IPS-15b (cell line): ENCODE results near the gene ARHGAP23.
"Not testable (repeated sequence)": the region's sequence is repeated elsewhere in the genome, so short reads cannot be mapped to it uniquely, and the experiment has no call there.

Source experiments
- H3K27me3 ChIP-seq: one replicate; pipeline ENCODE4 v1.6.1; 2013; ENCODE audit warnings: low read length; ENCODE audit not compliant: control insufficient read depth, insufficient read depth
- H3K36me3 ChIP-seq: one replicate; pipeline ENCODE4 v1.6.1; 2013; ENCODE audit warnings: low read length; ENCODE audit not compliant: control insufficient read depth, insufficient read depth
- H3K4me1 ChIP-seq: one replicate; pipeline ENCODE4 v1.6.1; 2013; ENCODE audit warnings: mild to moderate bottlenecking, low read length; ENCODE audit not compliant: control insufficient read depth, insufficient read depth
- H3K4me3 ChIP-seq: one replicate; pipeline ENCODE4 v1.5.1; 2013; ENCODE audit warnings: low read depth, low read length
- H3K9ac ChIP-seq: one replicate; pipeline ENCODE4 v1.6.1; 2013; ENCODE audit warnings: low read depth, mild to moderate bottlenecking, low read length
- H3K9me3 ChIP-seq: one replicate; pipeline ENCODE4 v1.6.1; 2013; ENCODE audit warnings: mild to moderate bottlenecking, low read length; ENCODE audit not compliant: control insufficient read depth, insufficient read depth

Gene ARHGAP23

DNA sequence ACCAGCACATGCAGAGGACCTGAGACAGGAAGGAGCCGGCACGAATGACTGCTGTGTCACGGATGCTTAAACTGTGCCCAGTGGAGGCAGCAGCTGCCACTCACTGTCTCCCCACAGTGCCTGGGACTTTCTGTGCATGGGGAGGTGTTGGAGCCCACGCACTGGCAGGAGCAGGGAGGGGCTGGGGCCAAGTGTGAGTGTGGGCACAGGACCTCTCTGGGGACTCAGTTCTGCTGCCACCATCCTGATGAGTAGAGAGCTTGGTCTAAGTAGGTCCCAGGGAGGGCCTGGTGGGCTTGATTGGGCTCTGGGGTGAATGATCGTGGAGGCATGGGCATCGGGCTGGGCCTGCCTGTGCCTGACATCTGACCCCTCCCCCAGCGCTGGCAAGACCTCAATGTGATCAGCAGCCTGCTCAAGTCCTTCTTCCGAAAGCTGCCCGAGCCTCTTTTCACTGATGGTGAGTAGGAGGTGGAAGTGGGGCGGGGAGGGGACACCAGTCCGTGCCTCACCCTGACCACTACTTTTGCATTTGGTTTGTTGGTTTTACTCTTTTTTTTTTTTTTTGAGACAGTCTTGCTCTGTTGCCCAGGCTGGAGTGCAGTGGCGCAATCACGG, 57.5 kb downstream of the ARHGAP23 start:
- H3K4me3 ChIP-seq, H3K9me3 ChIP-seq, H3K27me3 ChIP-seq, H3K9ac ChIP-seq, H3K36me3 ChIP-seq, H3K4me1 ChIP-seq: not testable (repeated sequence)

DNA sequence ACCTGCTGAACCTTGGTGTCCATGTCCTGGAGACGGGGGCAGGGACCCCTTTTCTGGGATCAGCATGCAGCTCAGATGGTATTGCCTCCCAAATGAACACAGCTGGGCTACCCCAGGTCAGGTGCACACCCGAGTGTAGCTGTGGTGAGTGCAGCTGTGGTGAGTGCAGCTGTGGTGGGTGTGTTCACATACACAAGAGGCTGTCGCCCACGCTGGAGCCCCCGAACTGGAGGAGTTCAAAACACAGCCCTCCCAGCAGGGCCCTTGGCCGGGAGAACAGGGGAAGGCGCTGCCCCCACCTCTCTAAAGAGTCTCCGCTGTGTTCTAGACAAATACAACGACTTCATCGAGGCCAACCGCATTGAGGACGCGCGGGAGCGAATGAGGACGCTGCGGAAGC, 61.5 kb downstream of the ARHGAP23 start:
- not testable (repeated sequence) for H3K4me3 ChIP-seq, H3K9ac ChIP-seq, H3K27me3 ChIP-seq, H3K4me1 ChIP-seq, H3K9me3 ChIP-seq
- H3K36me3 ChIP-seq: peaks cover 16% of the 10 kb centered on the region

DNA sequence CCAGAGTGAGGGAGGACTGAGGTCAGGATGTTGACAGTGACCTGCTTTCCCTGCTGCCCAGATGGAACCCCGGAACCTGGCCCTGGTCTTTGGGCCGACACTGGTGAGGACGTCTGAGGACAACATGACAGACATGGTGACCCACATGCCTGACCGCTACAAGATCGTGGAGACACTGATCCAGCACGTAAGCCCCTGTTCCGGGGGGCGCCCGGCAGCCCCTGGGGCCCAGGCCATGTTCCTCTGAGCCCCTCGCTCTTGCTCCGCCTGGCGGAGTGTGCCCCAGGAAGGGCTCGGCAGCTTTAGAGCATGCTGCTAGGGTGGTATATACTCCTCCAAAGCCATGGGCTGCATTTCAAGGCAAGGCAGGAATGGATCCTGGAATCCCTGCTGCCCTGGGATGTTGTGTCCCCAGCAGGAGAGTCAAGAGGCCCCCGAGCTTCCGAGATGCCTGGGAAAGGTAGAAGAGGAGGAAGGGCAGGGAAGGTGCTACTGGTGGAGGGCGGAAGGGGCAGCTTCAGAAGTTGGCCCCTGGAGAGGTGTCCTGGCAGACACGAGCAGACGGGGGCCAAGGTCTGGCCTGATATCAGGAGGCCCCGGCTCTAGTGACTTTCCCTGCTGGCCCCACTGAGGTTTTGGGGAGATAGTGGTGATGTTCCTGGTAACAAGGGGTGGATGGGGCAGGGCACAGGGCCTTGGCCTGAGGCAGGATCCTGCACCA, 63.2 kb downstream of the ARHGAP23 start:
- H3K4me3 ChIP-seq, H3K4me1 ChIP-seq, H3K9me3 ChIP-seq, H3K27me3 ChIP-seq, H3K9ac ChIP-seq: not testable (repeated sequence)
- H3K36me3 ChIP-seq: peaks cover 16% of the 10 kb centered on the region

DNA sequence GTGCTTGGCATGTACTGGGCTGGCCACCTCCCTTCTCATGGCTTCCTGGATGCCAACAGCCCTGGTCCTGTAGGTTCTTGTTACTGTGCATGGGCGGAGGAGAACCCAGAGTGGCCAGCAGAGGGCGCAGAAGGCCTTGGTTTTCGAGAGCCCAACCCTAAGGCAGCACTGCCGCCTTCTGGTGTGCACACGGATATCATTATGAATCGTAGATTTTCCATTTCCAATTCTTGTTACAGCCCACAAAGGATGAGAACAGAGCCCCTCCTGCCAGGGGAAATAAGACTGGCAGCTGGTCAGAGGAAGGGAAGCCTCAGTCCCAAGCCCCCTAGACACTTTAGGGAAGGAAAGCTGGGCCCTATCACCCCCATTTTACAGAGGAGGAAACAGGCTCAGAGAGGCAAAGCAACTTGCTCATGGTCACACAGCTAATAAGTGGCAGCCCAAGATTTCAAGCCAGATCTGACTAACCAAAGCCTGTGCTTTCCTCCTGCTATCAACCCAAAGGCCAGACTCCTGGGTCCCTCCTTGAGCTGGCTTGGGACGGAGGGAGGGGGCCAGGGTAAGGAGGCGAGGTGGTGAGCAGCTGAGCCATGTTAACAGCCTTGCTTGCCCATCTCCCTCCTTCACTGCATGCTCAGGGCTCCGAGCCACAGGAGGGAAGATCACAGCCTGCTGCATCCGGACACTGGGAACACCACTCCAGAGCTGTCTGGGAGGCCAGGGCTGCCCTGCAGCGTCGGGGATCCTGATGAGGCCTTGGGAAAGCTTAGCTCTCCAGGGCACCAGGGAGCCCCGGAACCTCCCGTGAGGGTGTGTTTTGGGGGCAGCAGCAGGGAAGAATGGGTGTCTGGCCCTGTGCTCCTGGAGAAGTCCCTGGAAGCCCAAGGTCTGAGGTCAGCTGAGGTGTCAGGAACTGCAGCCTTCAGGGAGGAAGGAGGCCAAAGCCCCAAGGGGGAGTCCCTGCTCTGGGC, 64.1 kb downstream of the ARHGAP23 start:
- not testable (repeated sequence) for H3K4me3 ChIP-seq, H3K4me1 ChIP-seq, H3K9ac ChIP-seq, H3K27me3 ChIP-seq, H3K9me3 ChIP-seq
- H3K36me3 ChIP-seq: peaks cover 16% of the 10 kb centered on the region

DNA sequence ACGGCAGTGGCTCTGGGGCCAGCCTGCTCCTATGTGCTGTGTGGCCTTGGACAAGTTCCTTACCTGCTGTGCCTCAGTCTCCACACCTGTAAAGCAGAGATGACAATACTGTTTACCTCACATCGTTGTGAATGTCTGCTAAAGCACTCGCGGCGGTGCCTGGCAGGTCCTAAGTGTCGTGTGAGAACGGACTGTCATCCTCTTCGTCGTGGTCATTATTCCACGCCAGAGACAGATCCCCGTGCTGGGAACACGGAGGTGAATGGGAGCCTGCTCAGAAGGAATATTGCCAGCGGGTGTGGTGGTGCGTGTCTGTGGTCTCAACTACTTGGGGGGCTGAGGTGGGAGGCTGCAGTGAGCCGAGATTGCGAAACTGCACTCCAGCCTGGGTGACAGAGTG, 65.9 kb downstream of the ARHGAP23 start:
- H3K9me3 ChIP-seq, H3K4me3 ChIP-seq, H3K9ac ChIP-seq, H3K4me1 ChIP-seq, H3K27me3 ChIP-seq: not testable (repeated sequence)
- H3K36me3 ChIP-seq: peaks cover 20% of the 10 kb centered on the region

DNA sequence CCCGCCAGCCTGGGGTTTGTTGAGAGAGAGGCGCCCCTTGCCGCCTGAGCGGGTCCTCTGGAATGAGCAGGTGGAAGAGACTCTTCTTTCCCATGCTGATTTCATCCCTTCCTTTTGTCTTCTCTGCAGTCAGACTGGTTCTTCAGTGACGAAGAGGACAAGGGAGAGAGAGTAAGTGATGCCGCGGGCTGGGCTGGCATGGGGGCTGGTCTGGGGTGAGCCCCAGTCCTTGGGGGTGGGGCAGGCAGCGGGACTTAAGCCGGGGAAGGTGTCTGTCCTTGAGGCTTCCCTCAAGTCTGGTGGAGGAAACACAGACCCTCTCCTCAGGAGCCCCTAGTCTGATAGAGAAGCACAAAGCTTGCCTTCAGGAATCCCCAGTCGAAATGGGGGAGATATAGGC, 69.4 kb downstream of the ARHGAP23 start:
- H3K4me3 ChIP-seq, H3K9ac ChIP-seq, H3K27me3 ChIP-seq, H3K4me1 ChIP-seq, H3K9me3 ChIP-seq: not testable (repeated sequence)
- peaks cover 11% of the 10 kb centered on the region for H3K36me3 ChIP-seq

DNA sequence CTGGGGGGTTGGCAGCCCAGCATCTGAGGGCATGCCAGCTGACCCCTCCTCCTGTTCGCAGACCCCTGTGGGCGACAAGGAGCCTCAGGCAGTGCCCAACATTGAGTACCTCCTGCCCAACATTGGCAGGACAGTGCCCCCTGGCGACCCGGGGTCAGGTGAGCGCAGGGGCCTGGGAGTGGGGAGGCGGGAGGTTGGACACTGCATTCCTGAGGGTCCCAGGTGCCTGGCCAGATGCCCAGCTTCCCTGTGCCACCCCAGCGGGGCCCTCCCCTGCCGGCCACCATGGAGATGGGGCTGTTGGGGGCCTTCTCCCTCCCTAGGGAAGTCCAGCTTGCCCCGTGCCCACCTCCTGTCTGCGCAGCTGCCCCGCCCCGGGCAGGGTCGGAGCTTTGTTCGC, 70.1 kb downstream of the ARHGAP23 start:
- Histone ChIP-seq H3K27me3 (no peaks in the 10 kb centered on the region), H3K9me3 (no peaks in the 10 kb centered on the region), H3K9ac (no peak overlapping the region), H3K36me3 (peaks cover 14% of the 10 kb centered on the region), H3K4me3 (no peak overlapping the region), H3K4me1 (no peaks in the 10 kb centered on the region)

DNA sequence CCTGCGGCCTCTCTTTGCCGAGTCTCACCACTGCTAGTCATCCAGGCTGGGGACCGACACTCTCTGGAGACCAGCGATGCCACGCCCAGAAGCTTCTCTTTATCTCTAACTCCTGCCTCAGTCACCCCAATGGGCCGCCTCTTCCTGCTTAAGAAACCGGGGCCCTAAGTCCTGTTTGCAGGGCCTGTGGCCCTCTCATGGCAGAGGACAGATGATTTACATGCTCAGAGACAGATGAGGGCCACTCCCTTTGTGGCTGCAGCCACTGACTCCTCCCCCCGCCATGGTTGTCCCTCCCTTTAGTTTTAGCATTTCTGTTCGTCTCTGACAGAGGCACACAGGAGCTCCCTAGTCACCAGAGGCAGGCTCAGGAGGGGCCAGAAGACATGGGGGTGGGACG, 71.0 kb downstream of the ARHGAP23 start:
- H3K9me3 ChIP-seq, H3K27me3 ChIP-seq, H3K4me1 ChIP-seq, H3K4me3 ChIP-seq, H3K9ac ChIP-seq: not testable (repeated sequence)
- H3K36me3 ChIP-seq: peaks cover 11% of the 10 kb centered on the region

DNA sequence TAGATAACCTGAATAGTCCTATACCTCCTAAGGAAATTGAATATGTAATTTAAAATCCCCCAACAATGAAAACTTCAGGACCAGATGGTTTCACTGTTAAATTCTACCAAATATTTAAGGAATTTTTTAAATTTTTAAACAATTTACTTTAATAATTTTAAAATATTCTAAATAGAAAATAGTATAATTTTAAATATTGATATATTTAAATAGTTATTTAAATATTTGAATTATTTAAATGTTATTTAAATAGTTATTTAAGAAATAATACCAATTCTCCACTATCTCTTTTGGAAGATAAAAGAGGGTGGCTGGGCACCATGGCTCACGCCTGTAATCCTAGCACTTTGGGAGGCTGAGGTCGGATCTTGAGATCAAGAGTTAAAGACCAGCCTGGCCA, 73.5 kb downstream of the ARHGAP23 start:
- H3K9ac ChIP-seq, H3K9me3 ChIP-seq, H3K4me3 ChIP-seq, H3K27me3 ChIP-seq, H3K4me1 ChIP-seq: not testable (repeated sequence)
- H3K36me3 ChIP-seq: peaks cover 12% of the 10 kb centered on the region

DNA sequence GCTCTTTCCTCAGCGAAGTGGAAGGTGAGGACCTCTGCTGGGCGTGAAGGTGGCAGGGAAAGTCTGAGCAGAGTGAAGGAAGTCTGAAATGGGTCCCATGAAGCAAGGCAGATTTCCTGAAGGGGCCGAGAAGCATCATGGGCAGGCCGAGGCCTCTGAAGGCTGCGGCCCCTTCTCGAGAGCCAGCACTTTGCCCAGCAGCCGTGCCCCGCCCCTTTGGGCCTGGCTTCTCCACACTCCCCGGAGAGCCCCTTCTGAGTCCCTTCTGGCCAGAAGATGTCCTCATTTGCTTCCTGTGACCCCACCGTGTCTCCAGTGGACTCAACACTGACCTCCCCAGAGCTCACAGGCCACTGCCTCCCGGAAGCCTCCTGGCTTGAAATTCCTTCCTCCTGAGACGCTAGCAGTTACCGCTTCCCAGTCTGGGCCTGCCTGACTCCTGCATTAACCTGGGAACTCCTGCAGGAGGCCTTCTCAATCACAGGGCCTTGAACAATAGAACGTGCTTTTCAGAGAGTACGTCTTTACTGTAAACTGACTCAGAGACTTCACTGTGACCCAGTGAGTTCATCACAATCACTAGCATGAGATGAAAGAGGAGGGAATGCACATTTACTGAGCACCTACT, 75.1 kb downstream of the ARHGAP23 start:
- not testable (repeated sequence) for H3K9me3 ChIP-seq, H3K27me3 ChIP-seq, H3K4me1 ChIP-seq, H3K9ac ChIP-seq, H3K36me3 ChIP-seq, H3K4me3 ChIP-seq

DNA sequence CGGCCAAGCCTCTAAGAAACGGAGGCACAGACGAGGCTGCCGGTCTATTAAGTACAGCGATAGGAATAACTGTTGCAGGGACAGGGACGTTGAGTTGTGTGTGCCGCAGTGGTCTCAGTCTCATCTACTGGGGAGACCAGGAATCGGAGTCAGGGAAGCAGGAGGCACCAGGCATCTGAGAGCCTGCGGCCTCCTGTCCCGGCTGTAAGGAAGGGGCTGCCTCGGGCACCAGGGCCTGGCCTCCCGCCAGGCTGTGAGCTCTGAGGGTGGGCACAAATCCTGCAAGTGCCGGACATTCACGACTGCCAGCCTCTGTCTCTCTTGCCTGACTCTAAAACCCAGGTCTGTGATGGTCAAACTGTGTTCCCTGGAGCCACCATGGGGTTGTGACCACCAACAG, 76.0 kb downstream of the ARHGAP23 start:
- H3K36me3 ChIP-seq: peaks cover 9% of the 10 kb centered on the region

More for the DNA sequence above, 76.0 kb downstream of the ARHGAP23 start:
- no peaks in the 10 kb centered on the region for H3K27me3 ChIP-seq
- no peaks in the 10 kb centered on the region for H3K9me3 ChIP-seq
- H3K4me3 ChIP-seq: no peak overlapping the region
- H3K4me1 ChIP-seq: peaks cover 2% of the 10 kb centered on the region
- H3K9ac ChIP-seq: no peak overlapping the region
